Stimulated activated CD8-positive, alpha-beta memory T cell treated with anti-CD3 and anti-CD28 coated beads, Interleukin-15, amount 100 ng/mL, for 48 hours (primary cell): ENCODE data around the gene TAF9B.
"Not testable (repeated sequence)": the region's sequence is repeated elsewhere in the genome, so short reads cannot be mapped to it uniquely, and the experiment has no call there.

Experiments used
- DNase-seq, 2 donors: peaks; one replicate each; pipeline ENCODE4 v3.0.0-alpha.2; 2020; ENCODE audit warnings: low read depth in 2 of 2

The TAF9B gene, protein sequence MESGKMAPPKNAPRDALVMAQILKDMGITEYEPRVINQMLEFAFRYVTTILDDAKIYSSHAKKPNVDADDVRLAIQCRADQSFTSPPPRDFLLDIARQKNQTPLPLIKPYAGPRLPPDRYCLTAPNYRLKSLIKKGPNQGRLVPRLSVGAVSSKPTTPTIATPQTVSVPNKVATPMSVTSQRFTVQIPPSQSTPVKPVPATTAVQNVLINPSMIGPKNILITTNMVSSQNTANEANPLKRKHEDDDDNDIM

DNA sequence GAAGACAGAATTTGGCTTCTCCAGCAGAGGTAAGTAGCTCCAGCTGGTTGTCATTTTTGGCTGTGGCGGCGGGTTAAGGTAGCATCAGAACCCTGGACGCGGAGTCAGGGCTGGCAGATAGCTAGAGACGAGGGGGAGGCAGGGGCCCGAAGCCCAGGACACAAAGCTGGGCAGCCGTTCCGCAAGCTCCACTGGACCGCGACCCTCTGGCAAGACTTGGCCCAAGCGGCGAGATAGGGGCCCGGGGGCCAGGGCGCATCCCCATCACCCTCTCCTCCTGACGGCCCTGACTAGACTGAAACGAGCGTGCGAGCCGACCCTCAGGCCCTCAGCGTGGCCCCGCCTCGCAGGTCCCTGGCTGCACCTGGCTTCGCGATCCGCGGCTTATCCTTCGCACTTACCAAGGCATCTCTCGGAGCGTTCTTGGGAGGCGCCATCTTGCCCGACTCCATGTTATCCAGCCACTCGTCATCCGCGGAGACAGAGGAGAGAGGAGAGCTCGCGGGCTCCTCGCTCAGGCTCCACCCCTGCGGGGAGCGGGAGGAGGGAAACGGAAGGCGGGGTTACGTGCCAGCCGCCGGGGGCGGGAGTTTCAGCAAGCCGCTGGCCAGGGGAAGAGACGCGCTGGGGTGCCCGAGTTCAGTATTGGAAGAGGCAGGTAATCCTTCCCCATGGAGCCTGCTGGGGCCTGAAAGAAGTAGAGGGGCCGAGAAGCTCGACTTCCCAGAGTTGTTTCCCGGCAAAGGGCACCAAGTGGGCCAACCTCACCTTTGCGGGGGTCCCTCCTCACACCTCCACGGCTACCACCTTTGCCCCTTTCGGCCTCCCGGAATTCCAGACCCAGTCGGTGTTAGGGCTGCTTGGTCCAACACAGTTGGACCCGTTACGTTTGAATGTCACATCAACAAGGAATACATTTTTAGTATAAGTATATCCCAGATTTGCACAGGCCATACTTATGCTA is at the start of gene TAF9B:
Gene TAF9B (minus strand): TSS at position 491 of the 964 bp plus-strand sequence. CDS start 39 bp downstream, at position 452.
- DNase-seq, result peak; percentile 69 to 71

DNA sequence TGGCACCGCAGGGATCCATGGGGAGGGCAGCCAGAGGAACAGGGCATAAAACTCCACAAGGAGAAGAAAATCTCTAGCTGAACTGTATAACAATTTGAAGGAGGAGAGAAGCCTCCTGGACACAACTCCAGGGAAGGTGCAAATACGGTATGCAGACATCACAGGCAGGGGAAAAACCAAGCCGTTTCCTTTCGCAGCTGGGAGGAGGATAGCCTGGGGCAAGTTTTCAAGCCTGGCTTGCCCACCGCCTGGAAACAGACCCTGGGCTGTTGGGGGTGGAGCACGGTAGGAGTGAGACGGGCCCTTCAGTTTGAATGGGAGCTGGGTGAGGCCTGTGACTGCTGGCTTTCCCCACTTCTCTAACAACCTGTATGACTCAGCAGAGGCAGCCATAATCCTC is 43.4 kb upstream of the TAF9B start:
- no peak for DNase-seq

DNA sequence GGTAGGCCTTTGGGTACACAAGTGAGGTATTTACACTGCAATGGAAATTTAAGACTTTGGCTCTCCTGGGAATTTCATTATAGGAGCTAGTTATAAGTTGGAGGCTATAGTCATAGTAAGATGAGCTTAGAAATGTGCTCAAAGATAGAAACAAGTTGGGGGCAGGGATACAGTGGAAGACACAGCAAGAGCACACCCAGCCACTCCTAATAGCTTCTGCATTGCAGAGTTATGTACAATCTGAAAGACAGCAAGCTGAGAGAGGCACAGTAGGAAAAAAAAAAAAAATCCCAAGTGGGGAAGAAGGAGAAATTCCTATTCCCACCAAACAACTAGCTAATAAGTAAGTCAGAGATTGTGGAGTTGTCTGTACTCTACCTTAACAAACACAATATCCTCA is 41.9 kb upstream of the TAF9B start:
- DNase-seq, result no peak

DNA sequence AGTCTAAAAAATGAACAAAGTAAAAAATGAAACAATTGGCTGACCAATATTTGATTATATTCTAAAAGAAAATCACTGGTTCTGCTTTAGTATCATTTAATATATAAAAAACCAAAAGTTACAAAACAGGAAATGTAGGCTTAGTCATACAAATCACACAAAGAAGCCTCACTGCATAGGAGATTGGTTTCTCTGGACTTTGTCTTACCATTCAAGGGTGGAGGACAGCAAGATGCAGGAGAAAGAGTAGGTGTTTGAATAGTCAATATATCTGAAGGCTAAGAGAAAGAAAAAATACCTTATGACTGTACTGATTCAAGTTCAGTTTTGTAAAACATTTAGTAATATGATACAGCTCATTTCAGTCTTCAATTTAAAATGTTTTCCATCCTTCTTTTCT is 28.6 kb upstream of the TAF9B start:
- DNase-seq, result no peak

DNA sequence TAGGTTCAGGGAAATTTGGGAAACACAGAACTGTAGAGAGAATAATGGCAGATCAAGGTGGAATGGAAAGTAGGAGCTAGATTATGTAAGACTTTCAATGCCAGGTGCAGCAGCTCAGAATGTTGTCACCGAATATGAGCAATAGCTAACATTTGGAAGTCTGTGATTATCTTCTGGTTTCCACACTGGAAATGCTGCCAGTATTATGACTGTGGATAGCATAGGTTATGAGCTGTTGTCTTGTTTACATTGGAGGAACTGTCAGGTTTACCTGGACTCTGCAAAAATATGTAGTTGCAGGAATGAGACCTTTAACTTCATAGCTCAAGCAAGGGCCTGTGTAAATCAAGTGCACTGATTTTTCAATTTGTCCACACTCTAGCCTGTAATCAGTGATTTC is 26.0 kb upstream of the TAF9B start:
- DNase-seq, result no peak

DNA sequence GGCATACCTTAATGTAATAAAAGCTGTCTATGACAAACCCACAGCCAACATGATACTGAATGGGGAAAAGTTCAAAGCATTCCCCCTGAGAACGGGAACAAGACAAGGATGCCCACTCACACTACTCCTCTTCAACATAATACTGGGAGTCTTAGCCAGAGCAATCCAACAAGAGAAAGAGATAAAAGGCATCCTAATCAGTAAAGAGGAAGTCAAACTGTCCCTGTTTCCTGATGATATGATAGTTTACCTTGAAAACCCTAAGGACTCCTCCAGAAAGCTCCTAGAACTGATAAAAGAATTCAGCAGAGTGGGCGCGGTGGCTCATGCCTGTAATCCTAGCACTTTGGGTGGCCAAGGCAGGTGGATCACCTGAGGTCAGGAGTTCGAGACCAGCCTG is 23.7 kb upstream of the TAF9B start:
- DNase-seq, result not testable (repeated sequence)

DNA sequence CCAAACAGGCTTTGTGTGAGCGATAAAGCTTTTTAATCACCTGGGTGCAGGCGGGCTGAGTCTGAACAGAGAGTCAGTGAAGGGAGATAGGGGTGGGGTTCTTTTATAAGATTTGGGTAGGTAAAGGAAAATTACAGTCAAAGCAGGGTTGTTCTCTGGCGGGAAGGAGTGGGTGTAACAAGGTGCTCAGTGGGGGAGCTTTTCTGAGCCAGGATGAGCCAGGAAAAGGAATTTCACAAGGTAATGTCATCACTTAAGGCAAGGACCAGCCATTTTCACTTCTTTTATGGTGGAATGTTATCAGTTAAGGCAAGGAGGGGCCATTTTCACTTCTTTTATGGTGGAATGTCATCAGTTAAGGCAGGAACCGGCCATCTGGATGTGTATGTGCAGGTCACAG is 21.3 kb upstream of the TAF9B start:
- DNase-seq, result not testable (repeated sequence)

DNA sequence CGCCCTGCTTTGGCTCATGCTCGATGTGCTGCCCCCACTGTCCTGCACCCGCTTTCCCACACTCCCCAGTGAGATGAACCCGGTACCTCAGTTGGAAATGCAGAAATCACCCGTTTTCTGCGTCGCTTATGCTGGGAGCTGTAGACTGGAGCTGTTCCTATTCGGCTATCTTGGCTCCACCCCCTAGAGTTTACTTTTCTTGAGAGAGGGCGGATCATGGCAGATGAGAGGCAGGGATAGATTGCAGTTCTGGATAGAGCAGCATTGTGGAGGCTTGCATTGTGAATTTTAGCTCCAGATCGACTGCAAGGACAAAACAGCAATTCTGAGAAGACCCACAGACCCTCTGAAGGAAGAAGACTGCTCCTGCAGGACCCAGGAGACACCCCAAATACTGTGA is 18.4 kb upstream of the TAF9B start:
- DNase-seq, result not testable (repeated sequence)

DNA sequence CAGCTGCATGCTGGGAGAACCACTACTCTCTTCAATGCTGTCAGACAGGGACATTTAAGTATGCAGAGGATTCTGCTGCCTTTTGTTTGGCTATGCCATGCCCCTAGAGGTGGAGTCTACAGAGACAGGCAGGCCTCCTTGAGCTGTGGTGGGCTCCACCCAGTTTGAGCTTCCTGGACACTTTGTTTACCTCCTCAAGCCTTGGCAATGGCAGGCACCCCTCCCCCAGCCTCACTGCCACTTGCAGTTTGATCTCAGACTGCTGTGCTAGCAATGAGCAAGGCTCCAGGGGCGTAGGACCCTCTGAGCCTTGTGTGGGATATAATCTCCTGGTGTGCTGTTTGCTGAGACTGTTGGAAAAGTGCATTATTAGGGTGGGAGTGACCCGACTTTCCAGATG is 17.9 kb upstream of the TAF9B start:
- DNase-seq, result not testable (repeated sequence)

DNA sequence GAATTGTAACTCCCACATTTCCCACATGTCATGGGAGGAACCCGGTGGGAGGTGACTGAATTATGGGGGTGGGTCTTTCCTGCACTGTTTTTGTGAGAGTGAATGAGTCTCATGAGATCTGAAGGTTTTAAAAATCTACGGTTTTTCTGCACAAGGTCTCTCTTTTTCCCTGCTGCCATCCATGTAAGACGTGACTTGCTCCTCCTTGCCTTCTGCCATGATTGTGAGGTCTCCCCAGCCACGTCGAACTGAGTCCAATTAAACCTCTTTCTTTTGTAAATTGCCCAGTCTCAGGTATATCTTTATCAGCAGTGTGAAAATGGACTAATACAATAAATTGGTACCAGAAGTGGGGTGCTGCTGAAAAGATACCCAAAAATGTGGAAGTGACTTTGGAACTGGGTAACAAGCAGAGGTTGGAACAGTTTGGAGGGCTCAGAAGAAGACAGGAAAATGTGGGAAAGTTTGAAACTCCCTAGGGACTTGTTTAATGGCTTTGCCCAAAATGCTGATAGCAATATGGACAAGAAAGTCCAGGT is 7.6 kb upstream of the TAF9B start:
- DNase-seq, result not testable (repeated sequence)

DNA sequence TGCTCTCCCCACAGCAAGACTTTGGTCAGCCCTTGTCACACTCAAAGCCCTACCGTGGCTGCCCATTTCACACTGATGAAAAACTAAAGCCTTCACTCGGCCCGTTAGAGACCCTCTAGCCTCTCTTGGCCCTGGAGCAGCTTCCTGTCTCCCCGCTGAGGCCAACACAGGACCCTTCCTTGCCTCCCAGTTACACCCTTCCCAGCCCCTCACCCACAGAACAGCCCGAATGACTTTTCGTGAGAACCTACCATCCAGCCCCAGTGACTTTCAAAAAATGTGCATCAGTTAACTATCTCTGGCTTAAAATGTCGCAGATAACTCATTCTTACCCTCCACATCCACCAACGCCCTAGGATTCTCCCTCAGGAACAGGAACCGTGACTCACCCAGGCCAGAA is 756 bp upstream of the TAF9B start:
- DNase-seq, result no peak

DNA sequence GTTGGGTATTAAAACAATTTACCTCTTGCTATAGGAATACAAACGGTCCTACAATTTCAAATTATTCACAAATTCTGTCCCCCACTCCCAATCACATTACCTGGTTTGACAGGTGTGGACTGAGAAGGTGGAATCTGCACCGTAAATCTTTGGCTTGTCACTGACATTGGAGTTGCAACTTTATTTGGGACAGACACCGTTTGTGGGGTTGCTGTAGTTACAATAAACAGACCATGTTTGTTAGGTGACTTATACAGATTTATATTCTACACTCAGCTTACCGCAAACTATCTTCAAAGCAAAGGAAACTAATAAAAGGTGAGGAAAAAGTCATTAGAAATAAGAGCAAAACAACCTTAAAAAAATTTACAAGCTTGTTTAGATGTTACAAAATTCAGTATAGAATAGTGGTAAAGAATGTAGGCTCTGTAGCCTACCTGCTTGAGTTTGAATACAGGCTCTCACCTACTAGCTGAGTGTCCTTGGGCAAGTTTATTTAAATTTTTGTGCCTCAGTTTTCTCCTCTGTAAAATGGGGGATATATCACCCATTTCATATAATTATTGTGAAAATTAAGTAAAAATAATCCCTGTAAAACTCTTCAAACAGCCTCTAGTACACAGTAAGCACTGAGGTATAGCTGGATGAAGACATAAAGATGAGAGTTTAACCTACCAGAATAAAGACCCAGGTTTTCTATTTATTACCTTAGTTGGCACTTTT is 6.1 kb downstream of the TAF9B start:
- DNase-seq, result no peak

DNA sequence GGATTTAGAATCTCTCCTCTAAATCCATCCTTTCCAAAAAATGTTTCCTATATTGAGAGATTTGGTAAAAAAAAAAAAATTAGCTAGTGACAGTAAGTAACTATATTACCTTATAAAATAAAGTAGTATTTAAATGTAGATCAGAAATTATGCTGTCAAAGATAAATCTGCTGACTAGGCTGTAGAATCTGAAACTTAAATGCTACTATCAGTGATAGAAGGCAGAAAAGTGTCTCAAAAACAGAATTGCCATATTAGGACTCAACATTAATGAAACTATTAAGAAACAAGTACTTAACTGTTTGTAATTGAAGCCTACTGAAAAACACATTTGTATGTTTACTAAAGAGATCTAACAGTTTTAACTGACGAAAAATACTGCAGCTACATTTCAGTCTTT is 8.3 kb downstream of the TAF9B start:
- no peak for DNase-seq

DNA sequence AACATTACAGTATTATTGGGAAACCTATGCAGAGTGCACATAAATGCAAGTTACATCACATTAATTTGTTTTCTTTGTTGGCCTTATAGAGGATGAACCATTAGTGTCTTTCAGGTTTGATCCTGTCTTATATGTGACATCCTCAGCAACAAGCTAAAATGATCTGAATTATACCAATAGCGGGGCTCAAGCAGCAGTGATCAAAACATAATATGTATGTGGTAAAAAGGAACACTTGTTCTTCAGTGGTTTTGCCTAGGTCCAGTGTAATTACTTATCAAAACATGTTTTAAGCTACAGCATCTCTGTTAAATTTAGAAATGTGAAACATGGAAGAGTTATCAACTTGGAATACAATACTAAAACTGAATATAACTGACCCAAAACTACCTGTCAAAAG is 9.1 kb downstream of the TAF9B start:
- no peak for DNase-seq

DNA sequence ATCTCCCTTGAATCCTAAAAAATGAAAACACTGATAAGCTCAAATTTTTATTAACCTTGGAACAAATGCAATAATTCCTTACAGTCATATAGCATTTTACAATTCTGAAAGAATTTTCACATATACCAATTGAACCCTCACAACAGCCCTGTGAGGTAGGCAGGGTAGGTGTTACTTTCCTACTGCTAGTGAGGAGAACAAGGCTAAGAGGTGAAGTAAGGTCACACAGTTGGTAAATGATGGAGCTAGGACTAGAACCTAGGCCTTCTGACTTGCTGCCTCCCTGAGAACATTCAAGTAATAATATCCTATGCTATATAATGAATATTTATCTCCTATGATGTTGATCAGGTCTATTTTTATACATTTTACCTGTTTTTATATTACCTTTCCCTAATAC is 9.7 kb downstream of the TAF9B start:
- no peak for DNase-seq

DNA sequence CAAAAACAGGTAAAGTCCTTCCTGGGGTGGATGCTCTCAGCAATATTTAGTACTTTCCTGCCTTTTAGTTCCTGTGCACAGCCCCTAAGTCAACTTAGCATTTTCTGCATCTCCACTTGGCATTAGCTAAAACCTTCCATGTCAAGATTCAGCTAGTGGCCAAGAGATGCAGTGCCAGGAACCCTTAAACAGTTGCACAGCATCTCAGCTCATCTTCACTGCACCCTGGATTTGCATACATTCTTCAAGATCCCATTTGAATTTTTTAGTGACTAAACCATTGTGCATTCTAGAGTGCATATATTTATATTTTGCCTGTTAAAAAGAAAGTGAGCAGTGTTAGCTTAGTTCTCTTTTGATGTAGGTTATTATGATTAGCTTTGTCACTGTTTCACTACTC is 13.7 kb downstream of the TAF9B start:
- DNase-seq, result not testable (repeated sequence)

DNA sequence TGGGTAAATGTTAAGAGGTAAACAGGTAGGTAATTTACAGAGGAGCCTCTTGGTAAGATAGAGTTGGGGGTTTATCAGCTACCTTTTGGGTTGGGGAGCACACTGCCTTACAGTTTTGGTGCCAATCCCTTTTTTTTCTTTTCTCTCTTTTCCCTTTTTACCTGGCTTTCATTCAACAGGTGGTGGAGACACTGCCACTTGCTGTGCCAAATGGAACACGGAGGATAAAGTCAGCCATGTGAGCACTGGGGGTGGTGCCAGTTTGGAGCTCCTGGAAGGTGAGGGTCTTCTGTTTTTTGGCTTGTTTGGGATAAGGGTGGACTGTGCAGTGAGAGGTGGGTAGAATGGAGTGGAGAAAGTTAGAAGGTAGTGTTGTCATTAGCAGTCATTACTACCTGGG is 14.3 kb downstream of the TAF9B start:
- no peak for DNase-seq

DNA sequence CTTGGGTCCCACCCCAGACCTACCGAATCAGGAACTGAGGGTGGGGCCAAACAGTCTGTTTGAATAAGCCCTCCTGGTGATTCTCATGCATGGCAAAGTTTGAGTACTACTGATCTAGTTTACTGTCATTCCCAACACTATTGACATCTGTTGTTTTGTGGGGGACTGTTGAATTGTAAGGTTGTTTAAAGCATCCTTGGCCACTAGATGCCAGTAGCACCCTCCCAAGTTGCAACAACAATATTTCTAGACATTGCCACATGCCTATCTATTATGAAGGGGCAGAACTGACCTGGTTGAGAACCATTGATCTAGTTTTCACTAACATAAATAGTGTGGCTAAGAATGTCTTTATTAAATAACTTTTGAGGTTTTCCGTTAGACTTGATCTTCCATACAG is 15.1 kb downstream of the TAF9B start:
- no peak for DNase-seq

DNA sequence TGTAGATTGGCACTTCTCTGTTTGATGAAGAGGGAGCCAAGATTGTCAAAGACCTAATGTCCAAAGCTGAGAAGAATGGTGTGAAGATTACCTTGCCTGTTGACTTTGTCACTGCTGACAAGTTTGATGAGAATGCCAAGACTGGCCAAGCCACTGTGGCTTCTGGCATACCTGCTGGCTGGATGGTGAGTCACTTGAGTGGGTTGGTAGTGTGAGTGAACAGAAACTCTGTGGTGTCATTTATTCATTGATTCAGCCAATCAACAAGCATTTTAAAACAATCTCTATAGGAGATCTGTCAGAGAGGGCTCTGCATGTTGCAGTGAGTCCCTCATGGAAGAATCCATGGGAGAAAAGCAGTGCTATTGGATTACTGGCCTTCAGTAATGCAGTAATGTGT is 16.3 kb downstream of the TAF9B start:
- peak; percentile 21 to 29 for DNase-seq

DNA sequence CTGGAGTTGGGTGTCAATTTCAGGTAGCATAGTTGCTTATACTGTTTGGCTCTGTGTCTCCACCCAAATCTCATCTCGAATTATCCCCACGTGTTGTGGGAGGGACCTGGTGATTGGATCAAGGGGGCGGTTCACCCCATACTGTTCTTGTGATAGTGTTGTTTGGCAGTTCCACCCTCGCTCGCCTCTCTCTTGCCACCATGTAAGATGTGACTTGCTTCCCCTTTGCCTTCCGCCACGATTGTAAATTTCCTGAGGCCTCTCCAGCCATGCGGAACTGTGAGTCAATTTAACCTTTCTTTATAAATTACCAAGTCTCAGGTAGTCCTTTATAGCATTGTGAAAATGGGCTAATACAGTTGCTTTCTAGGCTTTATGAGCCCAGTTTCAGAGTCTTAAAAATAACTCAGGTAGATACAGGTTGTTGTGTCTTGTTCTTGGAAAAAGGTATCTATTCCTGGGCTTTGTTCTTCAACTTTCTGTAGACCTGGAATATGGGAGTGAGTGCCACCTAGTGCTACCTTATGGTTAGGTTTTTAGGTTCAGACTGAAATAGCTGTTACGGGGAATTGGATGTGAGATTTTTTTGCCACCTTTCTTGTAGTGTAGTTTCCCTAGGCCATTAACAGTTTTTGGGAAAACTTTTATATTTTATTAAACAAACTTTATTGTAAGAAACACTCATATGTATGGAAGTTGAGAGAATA is 19.8 kb downstream of the TAF9B start:
- DNase-seq, result no peak

DNA sequence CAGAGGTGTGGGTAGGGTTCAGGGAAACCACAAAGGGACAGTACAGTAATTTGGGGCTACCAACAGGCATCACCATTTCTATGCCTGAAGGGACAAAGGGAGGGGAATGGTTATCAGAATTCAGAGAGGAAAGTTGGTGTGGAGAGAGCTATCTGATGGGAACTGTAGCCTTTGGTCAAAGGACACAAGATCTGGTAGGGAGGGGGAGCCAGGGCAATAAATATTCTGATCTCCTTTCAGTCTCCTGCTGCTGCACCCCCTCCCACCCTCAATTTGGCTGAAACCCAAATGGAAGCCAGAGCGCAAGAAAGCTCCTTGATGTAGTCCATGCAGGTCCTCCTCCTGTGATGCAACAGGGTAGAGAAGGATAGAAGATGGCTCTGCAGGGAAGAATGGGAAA is 20.8 kb downstream of the TAF9B start:
- no peak for DNase-seq

DNA sequence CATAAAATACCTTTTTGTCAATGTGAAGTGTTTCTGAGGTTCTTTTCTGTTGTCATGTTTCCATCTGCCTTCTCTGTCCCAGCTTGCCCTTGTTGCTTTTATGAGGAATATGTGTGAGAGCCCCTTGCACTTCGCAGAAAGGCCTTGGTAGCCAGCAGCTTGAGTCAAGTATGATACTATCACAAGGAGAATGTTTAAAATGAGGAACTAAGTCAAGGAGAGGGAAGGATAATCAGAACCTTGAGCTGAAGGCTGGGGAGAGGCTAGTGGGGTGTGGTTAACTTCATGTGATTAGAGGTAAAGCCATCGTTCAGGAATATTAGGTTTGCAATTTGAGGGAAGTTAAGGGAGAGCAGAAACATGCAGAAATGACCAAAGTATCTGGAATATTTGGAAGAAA is 22.7 kb downstream of the TAF9B start:
- no peak for DNase-seq
